OCI-LY3 (cell line): ENCODE data around the gene CERS6.

Source experiments
- H2AFZ ChIP-seq: fragments of 200-600, 300-600 bp; shearing (Covaris generic); 2 replicates; pipeline ENCODE4 v1.6.0; 2014; ENCODE audit warnings: antibody characterized with exemption, low read depth, low read length
- H3K27ac ChIP-seq: fragments of 200-600, 300-600 bp; sonication (generic); 2 replicates; pipeline ENCODE4 v1.5.1; 2014; ENCODE audit warnings: mild to moderate bottlenecking, low read length, moderate library complexity, mixed read lengths
- H3K27me3 ChIP-seq: fragments of 200-600, 300-600 bp; sonication (generic); 2 replicates; pipeline ENCODE4 v1.6.1; 2014; ENCODE audit warnings: low read depth, low read length, mixed read lengths
- H3K36me3 ChIP-seq: fragments of 200-600, 300-600 bp; sonication (generic); replicated peaks from 2 replicates; pipeline ENCODE3; 2014; ENCODE audit warnings: low read depth, low read length, mixed read lengths
- H3K4me1 ChIP-seq: fragments of 300-600, 200-600 bp; sonication (generic); 2 replicates; pipeline ENCODE4 v1.6.1; 2014; ENCODE audit warnings: low read length, mixed read lengths
- H3K4me2 ChIP-seq: fragments of 200-600, 300-600 bp; sonication (generic); 2 replicates; pipeline ENCODE4 v1.6.1; 2014; ENCODE audit warnings: low read length, mixed read lengths
- H3K4me3 ChIP-seq: fragments of 300-600, 200-600 bp; sonication (generic); 2 replicates; pipeline ENCODE4 v1.5.1; 2014; ENCODE audit warnings: antibody characterized with exemption, mild to moderate bottlenecking, low read length, moderate library complexity
- H3K79me2 ChIP-seq: fragments of 300-600, 200-600 bp; shearing (Covaris generic); 2 replicates; pipeline ENCODE4 v1.6.1; 2014; ENCODE audit warnings: mild to moderate bottlenecking, low read length, mixed read lengths
- H3K9ac ChIP-seq: fragments of 300-600, 200-600 bp; shearing (Covaris generic); 2 replicates; pipeline ENCODE4 v1.6.0; 2014; ENCODE audit warnings: mild to moderate bottlenecking, low read length, moderate library complexity
- H3K9me3 ChIP-seq: fragments of 200-600, 300-600 bp; shearing (Covaris generic); 2 replicates; pipeline ENCODE4 v1.6.1; 2014; ENCODE audit warnings: low read length, mixed read lengths; ENCODE audit not compliant: insufficient read depth
- H4K20me1 ChIP-seq: fragments of 200-600, 300-600 bp; sonication (generic); 2 replicates; pipeline ENCODE4 v1.6.1; 2016; ENCODE audit warnings: low read length, mixed read lengths; ENCODE audit not compliant: insufficient read depth
- EZH2phosphoT487 ChIP-seq: fragments of 200-600 bp; shearing (Covaris generic); IDR thresholded peaks from 2 replicates; pipeline ENCODE4 v1.6.1; 2018; ENCODE audit warnings: antibody characterized with exemption, mixed run types, low read depth
- TF ChIP-seq, protein P1 (sequence below): fragments of 200-600, 300-600 bp; sonication (generic); IDR thresholded peaks from 2 replicates; pipeline ENCODE4 v1.5.1; 2014; ENCODE audit warnings: antibody characterized with exemption, low read length, low read depth

Gene CERS6

DNA sequence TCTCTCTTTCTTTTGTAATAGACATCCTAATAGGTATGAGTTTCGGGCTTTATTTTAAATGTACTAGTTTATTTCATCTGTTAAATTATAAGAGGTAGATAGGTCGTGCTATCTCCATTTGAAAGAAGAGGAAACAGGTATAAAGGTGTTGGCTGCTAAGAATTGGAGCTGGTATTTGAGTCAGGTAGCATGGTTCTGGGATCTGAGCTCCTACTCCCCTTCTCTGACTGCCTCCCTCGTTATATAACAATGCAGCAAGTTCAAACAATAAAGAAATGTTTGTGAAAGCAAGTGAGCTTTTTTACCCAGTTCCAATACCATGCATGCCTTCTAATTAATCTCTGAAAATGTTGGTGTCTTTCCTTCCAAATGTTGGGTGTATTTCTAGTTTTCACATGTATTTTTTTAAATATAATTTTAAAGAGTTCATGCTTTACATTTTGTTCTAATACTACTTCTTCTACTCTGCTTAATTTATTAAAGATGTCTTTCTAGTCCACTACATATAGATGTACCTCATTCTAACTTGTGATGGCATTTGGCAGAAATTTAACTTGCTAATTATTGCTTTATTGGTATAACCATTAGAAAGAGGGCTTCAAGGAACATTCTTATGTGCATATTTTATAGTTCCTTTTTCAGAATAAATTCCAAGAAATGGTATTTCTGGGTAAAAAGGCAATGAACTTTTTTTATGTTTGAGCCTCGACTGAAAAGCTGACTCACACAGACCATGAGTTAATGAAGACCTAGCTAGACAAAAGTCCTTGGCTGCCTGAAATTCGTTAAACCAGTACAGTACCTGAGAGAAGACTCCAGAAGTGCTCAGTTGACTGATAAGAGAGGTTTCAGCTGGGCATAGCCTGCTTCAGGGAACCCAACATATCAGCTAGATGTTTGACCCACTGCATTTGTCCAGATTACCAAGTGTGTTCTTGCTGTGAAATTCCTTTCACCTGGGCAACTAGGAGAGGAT is 133.5 kb downstream of the CERS6 start:
- Histone ChIP-seq H3K36me3 (no peaks in the 10 kb centered on the region), H3K4me2 (no peak overlapping the region), H3K4me3 (no peak overlapping the region), H3K27me3 (no peaks in the 10 kb centered on the region), H3K27ac (no peak overlapping the region), H3K79me2 (no peaks in the 10 kb centered on the region), H3K4me1 (peaks cover 7% of the 10 kb centered on the region), H3K9me3 (no peaks in the 10 kb centered on the region), H2AFZ (no peak overlapping the region), H4K20me1 (no peaks in the 10 kb centered on the region), H3K9ac (no peak overlapping the region)
- TF ChIP-seq, protein P1, sequence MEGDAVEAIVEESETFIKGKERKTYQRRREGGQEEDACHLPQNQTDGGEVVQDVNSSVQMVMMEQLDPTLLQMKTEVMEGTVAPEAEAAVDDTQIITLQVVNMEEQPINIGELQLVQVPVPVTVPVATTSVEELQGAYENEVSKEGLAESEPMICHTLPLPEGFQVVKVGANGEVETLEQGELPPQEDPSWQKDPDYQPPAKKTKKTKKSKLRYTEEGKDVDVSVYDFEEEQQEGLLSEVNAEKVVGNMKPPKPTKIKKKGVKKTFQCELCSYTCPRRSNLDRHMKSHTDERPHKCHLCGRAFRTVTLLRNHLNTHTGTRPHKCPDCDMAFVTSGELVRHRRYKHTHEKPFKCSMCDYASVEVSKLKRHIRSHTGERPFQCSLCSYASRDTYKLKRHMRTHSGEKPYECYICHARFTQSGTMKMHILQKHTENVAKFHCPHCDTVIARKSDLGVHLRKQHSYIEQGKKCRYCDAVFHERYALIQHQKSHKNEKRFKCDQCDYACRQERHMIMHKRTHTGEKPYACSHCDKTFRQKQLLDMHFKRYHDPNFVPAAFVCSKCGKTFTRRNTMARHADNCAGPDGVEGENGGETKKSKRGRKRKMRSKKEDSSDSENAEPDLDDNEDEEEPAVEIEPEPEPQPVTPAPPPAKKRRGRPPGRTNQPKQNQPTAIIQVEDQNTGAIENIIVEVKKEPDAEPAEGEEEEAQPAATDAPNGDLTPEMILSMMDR = no peak
- TF ChIP-seq EZH2phosphoT487 = no peak

DNA sequence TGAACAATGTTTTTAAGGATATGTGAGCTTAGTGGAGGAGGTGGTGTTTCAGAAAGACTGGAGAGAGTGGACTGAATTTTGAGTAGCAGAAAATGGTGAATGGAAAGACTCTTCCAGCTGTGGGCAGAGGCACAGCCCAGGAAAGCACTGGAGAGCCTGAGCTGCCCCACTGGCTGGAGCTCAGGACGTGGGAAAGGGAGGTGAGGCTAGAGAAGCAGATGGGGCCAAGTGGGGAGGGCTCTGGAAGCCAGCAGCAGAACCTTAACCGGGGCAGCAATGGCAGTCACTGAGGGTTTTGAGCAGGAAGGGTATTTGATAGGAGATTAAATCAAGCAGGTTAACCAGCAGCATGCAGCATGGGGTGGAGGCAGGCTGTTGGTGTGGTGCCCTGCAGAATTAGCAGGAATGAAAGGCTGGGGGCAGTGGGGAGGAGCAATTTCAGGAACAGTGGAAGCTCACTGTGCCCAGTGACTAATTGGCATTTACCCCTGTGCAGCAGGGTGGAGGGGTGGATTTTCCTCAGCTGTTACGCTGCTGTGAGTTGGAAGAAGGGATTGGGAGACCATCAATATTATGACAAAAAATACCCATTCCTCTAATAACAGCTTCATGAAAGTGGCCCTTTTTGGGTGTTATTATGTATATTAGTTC is 136.2 kb downstream of the CERS6 start:
- Histone ChIP-seq H3K79me2 (no peaks in the 10 kb centered on the region), H3K9me3 (no peaks in the 10 kb centered on the region), H3K9ac (no peak overlapping the region), H2AFZ (no peak overlapping the region), H3K27me3 (no peaks in the 10 kb centered on the region), H3K27ac (no peak overlapping the region), H3K4me2 (no peak overlapping the region), H3K36me3 (no peaks in the 10 kb centered on the region), H4K20me1 (no peaks in the 10 kb centered on the region), H3K4me1 (peaks cover 17% of the 10 kb centered on the region), H3K4me3 (no peak overlapping the region)
- TF ChIP-seq EZH2phosphoT487 = no peak
- TF ChIP-seq, protein P1 = no peak

DNA sequence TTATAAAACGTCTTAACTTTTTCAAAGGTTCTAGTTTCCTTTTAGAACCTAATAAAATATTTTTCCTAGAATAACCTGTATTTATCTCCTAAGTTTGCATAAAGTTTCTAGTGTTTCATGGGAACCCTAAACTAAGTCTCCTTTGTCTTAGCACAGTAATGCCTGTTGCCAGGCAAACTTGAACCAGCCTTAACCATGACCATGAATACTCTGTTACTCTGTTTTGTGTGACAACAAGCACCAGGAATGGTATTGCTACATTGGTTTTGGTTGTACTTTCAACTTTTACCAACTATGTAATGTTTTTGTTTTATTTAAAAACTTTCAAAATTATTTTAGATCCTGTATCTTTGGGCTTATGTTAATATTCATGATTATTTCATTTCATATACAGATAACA is 137.6 kb downstream of the CERS6 start:
- TF ChIP-seq, protein P1 = no peak
- no peak for TF ChIP-seq EZH2phosphoT487
- Histone ChIP-seq H3K79me2 (no peaks in the 10 kb centered on the region), H3K27ac (no peak overlapping the region), H3K4me2 (no peak overlapping the region), H3K9ac (no peak overlapping the region), H3K4me1 (peaks cover 17% of the 10 kb centered on the region), H3K9me3 (no peaks in the 10 kb centered on the region), H2AFZ (no peak overlapping the region), H4K20me1 (no peaks in the 10 kb centered on the region), H3K4me3 (no peak overlapping the region), H3K27me3 (no peaks in the 10 kb centered on the region), H3K36me3 (no peaks in the 10 kb centered on the region)

DNA sequence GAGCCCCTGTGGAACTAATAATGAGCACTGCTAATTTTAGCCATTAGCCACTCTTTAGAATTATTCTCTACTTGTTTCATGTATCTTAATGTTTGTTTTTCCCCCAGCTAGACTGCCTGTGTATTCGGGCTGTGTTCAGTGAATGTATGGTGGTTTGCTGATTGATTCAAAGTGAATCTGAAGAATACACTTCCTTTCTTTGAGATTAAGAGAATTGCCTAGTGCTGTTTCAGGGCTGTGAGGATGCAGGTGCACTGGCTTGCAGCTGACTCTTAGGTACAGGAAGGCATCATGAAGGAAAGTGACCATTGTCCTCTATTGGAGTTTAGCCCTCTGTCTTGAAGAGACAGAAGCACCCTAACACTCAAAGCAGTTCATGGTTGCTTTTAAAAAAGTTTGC is 138.7 kb downstream of the CERS6 start:
- H3K27me3 ChIP-seq = no peaks in the 10 kb centered on the region
- H3K36me3 ChIP-seq = no peaks in the 10 kb centered on the region
- TF ChIP-seq EZH2phosphoT487 = no peak
- TF ChIP-seq, protein P1 = no peak
- no peak overlapping the region for H3K9ac ChIP-seq
- H3K4me2 ChIP-seq = peak overlapping the region; percentile 61
- peaks cover 24% of the 10 kb centered on the region for H3K4me1 ChIP-seq
- H4K20me1 ChIP-seq = no peaks in the 10 kb centered on the region
- H3K4me3 ChIP-seq = no peak overlapping the region
- H3K79me2 ChIP-seq = no peaks in the 10 kb centered on the region
- no peaks in the 10 kb centered on the region for H3K9me3 ChIP-seq
- H3K27ac ChIP-seq = peak overlapping the region; percentile 29; the same call in 1 of the 2 replicates
- no peak overlapping the region for H2AFZ ChIP-seq
